Stimulated activated CD4-positive, alpha-beta T cell treated with anti-CD3 and anti-CD28 coated beads, Interleukin-15, amount 100 ng/mL, for 24 hours (primary cell): ENCODE data around the gene ACTN2.

ENCODE experiments used
- DNase-seq: peaks from one replicate; pipeline ENCODE4 v3.0.0-alpha.2; 2020

Gene ACTN2

GRCh38 chr1:236744533-236744932 is 58.2 kb downstream of the ACTN2 start:
- no peak for DNase-seq

- DNase-seq, result no peak
These were observed 60.5 kb downstream of the ACTN2 start for GRCh38 chr1:236746785-236747184.

GRCh38 chr1:236747311-236747985 is 61.1 kb downstream of the ACTN2 start:
- no peak for DNase-seq

- DNase-seq, result no peak
These were observed 62.1 kb downstream of the ACTN2 start for GRCh38 chr1:236748268-236748870.

- DNase-seq, result no peak
These were observed 64.6 kb downstream of the ACTN2 start for GRCh38 chr1:236750928-236751327.

GRCh38 chr1:236751385-236751784 is 65.1 kb downstream of the ACTN2 start:
- DNase-seq, result no peak

GRCh38 chr1:236751935-236752334 is 65.6 kb downstream of the ACTN2 start:
- no peak for DNase-seq

- DNase-seq, result no peak
These were observed 67.2 kb downstream of the ACTN2 start for GRCh38 chr1:236753516-236753915.

- DNase-seq, result no peak
These were observed 67.7 kb downstream of the ACTN2 start for GRCh38 chr1:236753964-236754363.

- no peak for DNase-seq
These were observed 68.4 kb downstream of the ACTN2 start for GRCh38 chr1:236754525-236755210.

GRCh38 chr1:236757640-236758039 is 71.3 kb downstream of the ACTN2 start:
- no peak for DNase-seq

GRCh38 chr1:236759252-236759859 is 73.1 kb downstream of the ACTN2 start:
- DNase-seq, result no peak

GRCh38 chr1:236760480-236760879 is 74.2 kb downstream of the ACTN2 start:
- no peak for DNase-seq

- DNase-seq, result no peak
These were observed 74.7 kb downstream of the ACTN2 start for GRCh38 chr1:236760986-236761385.

GRCh38 chr1:236761397-236762132 is 75.3 kb downstream of the ACTN2 start:
- no peak for DNase-seq

GRCh38 chr1:236762410-236762809 is 76.1 kb downstream of the ACTN2 start:
- no peak for DNase-seq

- DNase-seq, result no peak
These were observed 79.5 kb downstream of the ACTN2 start for GRCh38 chr1:236765831-236766230.

GRCh38 chr1:236766506-236766905 is 80.2 kb downstream of the ACTN2 start:
- no peak for DNase-seq

- no peak for DNase-seq
These were observed 81.0 kb downstream of the ACTN2 start for GRCh38 chr1:236767276-236767675.

GRCh38 chr1:236768601-236769000 is 82.3 kb downstream of the ACTN2 start:
- DNase-seq, result no peak

GRCh38 chr1:236773919-236774318 is 87.6 kb downstream of the ACTN2 start:
- DNase-seq, result no peak

- no peak for DNase-seq
These were observed 88.6 kb downstream of the ACTN2 start for GRCh38 chr1:236774926-236775325.

- DNase-seq, result no peak
These were observed 93.0 kb downstream of the ACTN2 start for GRCh38 chr1:236779312-236779711.
